HG03575 (cell line): ENCODE results near the gene CD70.

ENCODE experiments used
- ATAC-seq: cut with Tn5 transposase; IDR thresholded peaks from one replicate; pipeline ENCODE4 v1.9.1; 2021; ENCODE audit not compliant: unreplicated experiment, insufficient number of reproducible peaks, low FRiP score; ENCODE audit errors: extremely low read depth

Gene CD70

GRCh38 chr19:6539514-6539913, 51.4 kb downstream of the CD70 start:
- ATAC-seq: no peak
